Endothelial cell of umbilical vein (primary cell): ENCODE data around the gene RPRD1A. TPM values are rescaled to one million over a fixed set of nuclear protein-coding genes. Genes with fewer than 3 reads are reported as not detected.

Source experiments
- BruUV-seq: library from RNA; stranded (reverse); fragments of 400-500 nt; replicated peaks from 2 replicates; lab custom pipeline; 2021; lab: Mats Ljungman, UMichigan
- CTCF ChIA-PET: fragments of 300-600, 350-600 bp; sonication (Branson Sonifier 250); formaldehyde crosslinking; loops from one replicate; lab custom pipeline; 2021; ENCODE audit warnings: antibody characterized with exemption, inconsistent platforms; lab: Charles Lee
- POLR2A ChIA-PET: fragments of 300-600, 350-600 bp; sonication (Branson Sonifier 250); formaldehyde crosslinking; loops from one replicate; lab custom pipeline; 2021; ENCODE audit warnings: antibody characterized with exemption, inconsistent platforms; lab: Charles Lee
- DNase-seq: peaks from one replicate; pipeline ENCODE4 v3.0.0-alpha.2; 2011; ENCODE audit warnings: low read depth, low spot score
- FAIRE-seq: peaks from 2 replicates; lab custom pipeline; 2011; peaks lifted over from hg19 to GRCh38; lab: Jason Lieb, UNC
- H2AFZ ChIP-seq: 2 replicates; pipeline ENCODE4 v1.6.0; 2012; ENCODE audit warnings: low read depth, low read length, control low read depth, inconsistent platforms
- H3K27ac ChIP-seq: 2 replicates; pipeline ENCODE4 v1.5.1; 2011; ENCODE audit warnings: low read depth, mild to moderate bottlenecking, control low read depth, low read length, moderate library complexity; ENCODE audit not compliant: insufficient read depth
- H3K27me3 ChIP-seq, 2 experiments: 2 replicates each; pipeline versions ENCODE4 v1.6.0 to v1.6.1; 2011; ENCODE audit warnings: low read length in 2 of 2, mixed read lengths in 1 of 2; ENCODE audit not compliant: control insufficient read depth in 2 of 2, insufficient read depth in 2 of 2
- H3K36me3 ChIP-seq, 2 experiments: 2 replicates in 1 of 2; 3 replicates in 1 of 2; pipeline ENCODE4 v1.5.1; 2011; ENCODE audit warnings: low read length in 2 of 2, mild to moderate bottlenecking in 1 of 2, moderate library complexity in 1 of 2; ENCODE audit not compliant: control insufficient read depth in 2 of 2, insufficient read depth in 2 of 2; ENCODE audit errors: extremely low read depth in 1 of 2
- H3K4me1 ChIP-seq: 3 replicates; pipeline ENCODE4 v1.5.1; 2011; ENCODE audit warnings: mild to moderate bottlenecking, low read length; ENCODE audit not compliant: control insufficient read depth, insufficient read depth; ENCODE audit errors: extremely low read depth
- H3K4me2 ChIP-seq: 2 replicates; pipeline ENCODE4 v1.6.1; 2011; ENCODE audit warnings: low read length, control low read depth, mixed read lengths; ENCODE audit not compliant: insufficient read depth
- H3K4me3 ChIP-seq, 3 experiments: fragments of 200-600 bp in 1 of 3; sonication (generic), shearing (Covaris generic) in 1 of 3; replicated peaks in 1 of 3; 2 replicates each; pipeline ENCODE4 v1.5.1; 2011 to 2016; ENCODE audit warnings: control low read depth in 3 of 3, low read length in 3 of 3, mild to moderate bottlenecking in 2 of 3, inconsistent platforms in 1 of 3, low read depth in 1 of 3, moderate library complexity in 1 of 3; ENCODE audit not compliant: insufficient read depth in 1 of 3
- H3K79me2 ChIP-seq: 2 replicates; pipeline ENCODE4 v1.6.0; 2012; ENCODE audit warnings: low read length, inconsistent platforms; ENCODE audit not compliant: control insufficient read depth, insufficient read depth
- H3K9ac ChIP-seq: replicated peaks from 2 replicates; pipeline ENCODE3; 2011; ENCODE audit warnings: low read length, control low read depth; ENCODE audit not compliant: insufficient read depth; ENCODE audit errors: extremely low read depth
- H3K9me1 ChIP-seq: replicated peaks from 3 replicates; pipeline ENCODE4 v1.6.0; 2011; ENCODE audit warnings: mild to moderate bottlenecking, low read length; ENCODE audit not compliant: control insufficient read depth, insufficient read depth; ENCODE audit errors: extremely low read depth
- H3K9me3 ChIP-seq: replicated peaks from 2 replicates; pipeline ENCODE4 v1.5.1; 2012; ENCODE audit warnings: low read length, inconsistent platforms; ENCODE audit not compliant: control insufficient read depth, insufficient read depth
- H4K20me1 ChIP-seq: replicated peaks from 2 replicates; pipeline ENCODE3; 2011; ENCODE audit warnings: mild to moderate bottlenecking, low read length; ENCODE audit not compliant: control insufficient read depth, insufficient read depth; ENCODE audit errors: extremely low read depth
- EZH2 ChIP-seq: IDR thresholded peaks from 2 replicates; pipeline ENCODE4 v1.6.1; 2012; ENCODE audit warnings: borderline replicate concordance, low read depth, mild to moderate bottlenecking, moderate library complexity, low read length, inconsistent platforms; ENCODE audit not compliant: severe bottlenecking
- FOS ChIP-seq: IDR thresholded peaks from 2 replicates; pipeline ENCODE4 v1.6.1; 2011; ENCODE audit warnings: mild to moderate bottlenecking, low read length, moderate library complexity, borderline replicate concordance; ENCODE audit not compliant: insufficient read depth
- GATA2 ChIP-seq: IDR thresholded peaks from 2 replicates; pipeline ENCODE4 v1.7.0; 2011; ENCODE audit warnings: low read depth, mild to moderate bottlenecking, moderate library complexity, mixed read lengths, low read length; ENCODE audit not compliant: insufficient read length, insufficient read depth
- MYC ChIP-seq: IDR thresholded peaks from one replicate; pipeline ENCODE4 v1.6.1; 2011; ENCODE audit warnings: mild to moderate bottlenecking, low read depth, low read length
- POLR2AphosphoS5 ChIP-seq: IDR thresholded peaks from 2 replicates; pipeline ENCODE4 v1.6.1; 2012; ENCODE audit warnings: low read depth, mild to moderate bottlenecking, control low read depth, low read length, moderate library complexity; ENCODE audit not compliant: insufficient read depth
- dilution Hi-C: fragments of 300-500 bp; cut with MboI; formaldehyde crosslinking; loops from one replicate; pipeline ENCODE4 v1.15.0; 2019; ENCODE audit warnings: low sequenced_read_pairs; ENCODE audit not compliant: extremely low pct_ligation_motif_present
- intact Hi-C: fragments of 100-400 bp; cut with micrococcal nuclease; formaldehyde crosslinking; loops from one replicate; pipeline ENCODE4 v1.10.0; 2022
- polyA plus RNA-seq, 4 experiments: library from polyadenylated mRNA; depleted of rRNA in 3 of 4; stranded (reverse) in 3 of 4; unstranded in 1 of 4; fragments of >200 nt; gene quantifications; 2 replicates each; pipeline versions ENCODE4 v1.2.1 to v1.2.3, GENCODE V29; 2011 to 2012; ENCODE audit warnings: missing spikeins in 1 of 4
- total RNA-seq: library from RNA; stranded (reverse); gene quantifications from 2 replicates; pipeline ENCODE4 v1.2.3, GENCODE V29; 2021
- TF ChIP-seq, protein P1 (sequence below): IDR thresholded peaks from 2 replicates; pipeline ENCODE4 v1.6.1; 2011; ENCODE audit not compliant: insufficient read depth, insufficient read length
- TF ChIP-seq, protein P2 (sequence below), 2 donors: IDR thresholded peaks; 1 replicate in 1 of 2; 2 replicates in 1 of 2; pipeline ENCODE4 v1.5.1; 2011; ENCODE audit warnings: low read length in 2 of 2, mild to moderate bottlenecking in 2 of 2, moderate library complexity in 2 of 2, control low read depth in 1 of 2, inconsistent platforms in 1 of 2, low read depth in 1 of 2; ENCODE audit not compliant: insufficient read depth in 1 of 2; ENCODE audit errors: extremely low read depth in 1 of 2

The RPRD1A gene
- total and polyA plus RNA-seq, 2 donors (not counting 3 experiments of a cell fraction or from before 2014, with no cell fraction given) = 13.5 to 50.7 TPM

DNA sequence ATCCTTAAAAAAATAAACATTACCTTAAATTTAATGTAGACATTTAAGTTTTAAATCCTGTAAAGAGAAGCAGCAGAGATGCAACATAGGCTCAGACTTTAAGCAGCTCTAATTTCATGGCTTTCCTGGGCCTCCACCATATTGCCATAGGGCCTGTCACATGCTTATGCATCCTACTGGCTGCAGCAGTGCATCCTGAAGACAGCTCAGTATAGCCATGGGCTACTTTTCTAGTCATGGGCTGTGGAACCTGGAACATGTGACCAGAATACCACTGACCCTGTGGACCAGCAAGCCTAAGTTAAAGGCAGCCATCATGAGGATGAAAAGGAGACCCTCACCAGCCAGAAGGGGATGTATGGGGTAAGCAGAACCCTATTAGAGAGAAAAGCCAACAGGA is 84.2 kb downstream of the RPRD1A start:
- no peaks in the 10 kb centered on the region for H3K9me1 ChIP-seq
- CTCF ChIA-PET = no interaction called here
- no peak for TF ChIP-seq MYC
- no peak for TF ChIP-seq FOS
- no peak for TF ChIP-seq POLR2AphosphoS5
- TF ChIP-seq, protein P1, sequence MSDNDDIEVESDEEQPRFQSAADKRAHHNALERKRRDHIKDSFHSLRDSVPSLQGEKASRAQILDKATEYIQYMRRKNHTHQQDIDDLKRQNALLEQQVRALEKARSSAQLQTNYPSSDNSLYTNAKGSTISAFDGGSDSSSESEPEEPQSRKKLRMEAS = no peak
- TF ChIP-seq GATA2 = no peak
- TF ChIP-seq EZH2 = no peak
- TF ChIP-seq, protein P2, sequence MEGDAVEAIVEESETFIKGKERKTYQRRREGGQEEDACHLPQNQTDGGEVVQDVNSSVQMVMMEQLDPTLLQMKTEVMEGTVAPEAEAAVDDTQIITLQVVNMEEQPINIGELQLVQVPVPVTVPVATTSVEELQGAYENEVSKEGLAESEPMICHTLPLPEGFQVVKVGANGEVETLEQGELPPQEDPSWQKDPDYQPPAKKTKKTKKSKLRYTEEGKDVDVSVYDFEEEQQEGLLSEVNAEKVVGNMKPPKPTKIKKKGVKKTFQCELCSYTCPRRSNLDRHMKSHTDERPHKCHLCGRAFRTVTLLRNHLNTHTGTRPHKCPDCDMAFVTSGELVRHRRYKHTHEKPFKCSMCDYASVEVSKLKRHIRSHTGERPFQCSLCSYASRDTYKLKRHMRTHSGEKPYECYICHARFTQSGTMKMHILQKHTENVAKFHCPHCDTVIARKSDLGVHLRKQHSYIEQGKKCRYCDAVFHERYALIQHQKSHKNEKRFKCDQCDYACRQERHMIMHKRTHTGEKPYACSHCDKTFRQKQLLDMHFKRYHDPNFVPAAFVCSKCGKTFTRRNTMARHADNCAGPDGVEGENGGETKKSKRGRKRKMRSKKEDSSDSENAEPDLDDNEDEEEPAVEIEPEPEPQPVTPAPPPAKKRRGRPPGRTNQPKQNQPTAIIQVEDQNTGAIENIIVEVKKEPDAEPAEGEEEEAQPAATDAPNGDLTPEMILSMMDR (IDR thresholded peaks at IDR 0.05; ENCODE audit: extremely low read depth in 1 of 2, insufficient read depth in 1 of 2, low read depth in 1 of 2, low read length in 2 of 2) = no peak
- no peaks in the 10 kb centered on the region for H3K4me1 ChIP-seq
- intact Hi-C loops = no loop called here
- no peak overlapping the region for H3K4me3 ChIP-seq
- FAIRE-seq = no peak
- H4K20me1 ChIP-seq = no peaks in the 10 kb centered on the region
- dilution Hi-C loops = no loop called here
- H3K27ac ChIP-seq = no peak overlapping the region
- no peaks in the 10 kb centered on the region for H3K9me3 ChIP-seq
- H3K27me3 ChIP-seq = no peaks in the 10 kb centered on the region
- H3K9ac ChIP-seq = no peak overlapping the region
- H2AFZ ChIP-seq = no peak overlapping the region
- no peak for DNase-seq
- H3K4me2 ChIP-seq = no peak overlapping the region
- no TSS peak for BruUV-seq
- POLR2A ChIA-PET = no interaction called here
- H3K79me2 ChIP-seq = no peaks in the 10 kb centered on the region
- peaks cover 5 to 8% of the 10 kb centered on the region in 2 experiments for H3K36me3 ChIP-seq
